NT2/D1 (cell line): Measurements from ENCODE around the gene KCND3.
"Not testable (repeated sequence)": the region's sequence is repeated elsewhere in the genome, so short reads cannot be mapped to it uniquely, and the experiment has no call there.

Experiments
- DNase-seq: peaks from one replicate; pipeline ENCODE4 v3.0.0-alpha.2; 2011; ENCODE audit warnings: low read depth, low spot score
- H3K27me3 ChIP-seq: 2 replicates; pipeline ENCODE4 v1.6.0; 2011; ENCODE audit warnings: mild to moderate bottlenecking; ENCODE audit not compliant: insufficient read length, insufficient read depth
- H3K36me3 ChIP-seq: 2 replicates; pipeline ENCODE4 v1.6.1; 2011; ENCODE audit warnings: mild to moderate bottlenecking, low read length, mixed read lengths; ENCODE audit not compliant: insufficient read depth, insufficient read length
- H3K4me1 ChIP-seq: 2 replicates; pipeline ENCODE4 v1.5.1; 2011; ENCODE audit not compliant: insufficient read depth, insufficient read length
- H3K4me3 ChIP-seq: 2 replicates; pipeline ENCODE4 v1.5.1; 2011; ENCODE audit warnings: low read depth; ENCODE audit not compliant: insufficient read length
- H3K9ac ChIP-seq: 2 replicates; pipeline ENCODE4 v1.6.0; 2011; ENCODE audit warnings: low read depth; ENCODE audit not compliant: insufficient read length
- H3K9me3 ChIP-seq: 2 replicates; pipeline ENCODE4 v1.5.1; 2011; ENCODE audit warnings: mild to moderate bottlenecking, low read length; ENCODE audit not compliant: insufficient read depth
- SUZ12 ChIP-seq: IDR thresholded peaks from 2 replicates; pipeline ENCODE4 v1.6.1; 2011; ENCODE audit not compliant: insufficient read length, insufficient read depth; ENCODE audit errors: extremely low read depth
- YY1 ChIP-seq: IDR thresholded peaks from 2 replicates; pipeline ENCODE4 v1.6.1; 2011; ENCODE audit not compliant: insufficient read length, insufficient read depth
- ZNF274 ChIP-seq: IDR thresholded peaks from 2 replicates; pipeline ENCODE4 v1.6.1; 2011; ENCODE audit warnings: mild to moderate bottlenecking, low read depth, low read length

Gene KCND3

GRCh38 chr1:111746614-111746999 is 242.9 kb downstream of the KCND3 start:
- no peak overlapping the region for H3K4me3 ChIP-seq

GRCh38 chr1:111745675-111746613 is 243.5 kb downstream of the KCND3 start:
- H3K4me3 ChIP-seq: no peak overlapping the region
- no peaks in the 10 kb centered on the region for H3K36me3 ChIP-seq
- TF ChIP-seq YY1 (no peak), ZNF274 (no peak), SUZ12 (no peak)
- peaks cover 18% of the 10 kb centered on the region for H3K4me1 ChIP-seq
- H3K9me3 ChIP-seq: no peaks in the 10 kb centered on the region; the same call in 1 of the 2 replicates
- H3K9ac ChIP-seq: no peak overlapping the region
- no peak for DNase-seq
- peaks cover 28% of the 10 kb centered on the region for H3K27me3 ChIP-seq

More at GRCh38 chr1:111746614-111746999, 242.9 kb downstream of the KCND3 start:
- H3K4me1 ChIP-seq: peaks cover 18% of the 10 kb centered on the region
- TF ChIP-seq ZNF274 (no peak), SUZ12 (no peak), YY1 (no peak)
- H3K9me3 ChIP-seq: no peaks in the 10 kb centered on the region; the same call in 1 of the 2 replicates
- DNase-seq: no peak
- H3K27me3 ChIP-seq: peaks cover 22% of the 10 kb centered on the region
- H3K9ac ChIP-seq: no peak overlapping the region
- H3K36me3 ChIP-seq: no peaks in the 10 kb centered on the region

- Histone ChIP-seq H3K9ac (no peak overlapping the region), H3K4me3 (no peak overlapping the region), H3K27me3 (peaks cover 28% of the 10 kb centered on the region), H3K9me3 (no peaks in the 10 kb centered on the region; the same call in 1 of the 2 replicates), H3K36me3 (no peaks in the 10 kb centered on the region), H3K4me1 (peaks cover 13% of the 10 kb centered on the region)
- DNase-seq: no peak
- TF ChIP-seq YY1 (no peak), SUZ12 (no peak)
Measured at GRCh38 chr1:111743679-111744101, 245.8 kb downstream of the KCND3 start.

- Histone ChIP-seq H3K4me3 (no peak overlapping the region), H3K36me3 (no peaks in the 10 kb centered on the region), H3K9ac (no peak overlapping the region), H3K4me1 (peaks cover 9% of the 10 kb centered on the region), H3K27me3 (peaks cover 30% of the 10 kb centered on the region), H3K9me3 (no peaks in the 10 kb centered on the region; the same call in 1 of the 2 replicates)
- TF ChIP-seq SUZ12 (no peak), ZNF274 (no peak), YY1 (no peak)
- DNase-seq: no peak
Measured at GRCh38 chr1:111742938-111743549, 246.4 kb downstream of the KCND3 start.

DNA sequence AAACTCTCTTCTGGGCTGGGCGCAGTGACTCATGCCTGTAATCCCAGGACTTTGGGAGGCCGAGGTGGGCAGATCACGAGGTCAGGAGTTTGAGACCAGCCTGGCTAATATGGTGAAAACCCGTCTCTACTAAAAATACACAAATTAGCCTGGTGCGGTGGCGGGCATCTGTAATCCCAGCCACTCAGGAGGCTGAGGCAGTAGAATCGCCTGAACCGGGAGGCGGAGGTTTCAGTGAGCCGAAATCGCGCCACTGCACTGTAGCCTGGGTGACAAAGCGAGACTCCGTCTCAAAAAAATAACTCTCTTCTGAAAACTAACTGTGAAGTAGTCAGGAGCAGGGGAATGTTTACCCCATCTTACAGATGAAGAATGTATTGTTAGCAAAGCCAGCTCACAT is 247.2 kb downstream of the KCND3 start:
- H3K4me1 ChIP-seq, H3K9ac ChIP-seq, H3K36me3 ChIP-seq, DNase-seq, H3K9me3 ChIP-seq, H3K4me3 ChIP-seq: not testable (repeated sequence)
- peaks cover 37% of the 10 kb centered on the region for H3K27me3 ChIP-seq

DNA sequence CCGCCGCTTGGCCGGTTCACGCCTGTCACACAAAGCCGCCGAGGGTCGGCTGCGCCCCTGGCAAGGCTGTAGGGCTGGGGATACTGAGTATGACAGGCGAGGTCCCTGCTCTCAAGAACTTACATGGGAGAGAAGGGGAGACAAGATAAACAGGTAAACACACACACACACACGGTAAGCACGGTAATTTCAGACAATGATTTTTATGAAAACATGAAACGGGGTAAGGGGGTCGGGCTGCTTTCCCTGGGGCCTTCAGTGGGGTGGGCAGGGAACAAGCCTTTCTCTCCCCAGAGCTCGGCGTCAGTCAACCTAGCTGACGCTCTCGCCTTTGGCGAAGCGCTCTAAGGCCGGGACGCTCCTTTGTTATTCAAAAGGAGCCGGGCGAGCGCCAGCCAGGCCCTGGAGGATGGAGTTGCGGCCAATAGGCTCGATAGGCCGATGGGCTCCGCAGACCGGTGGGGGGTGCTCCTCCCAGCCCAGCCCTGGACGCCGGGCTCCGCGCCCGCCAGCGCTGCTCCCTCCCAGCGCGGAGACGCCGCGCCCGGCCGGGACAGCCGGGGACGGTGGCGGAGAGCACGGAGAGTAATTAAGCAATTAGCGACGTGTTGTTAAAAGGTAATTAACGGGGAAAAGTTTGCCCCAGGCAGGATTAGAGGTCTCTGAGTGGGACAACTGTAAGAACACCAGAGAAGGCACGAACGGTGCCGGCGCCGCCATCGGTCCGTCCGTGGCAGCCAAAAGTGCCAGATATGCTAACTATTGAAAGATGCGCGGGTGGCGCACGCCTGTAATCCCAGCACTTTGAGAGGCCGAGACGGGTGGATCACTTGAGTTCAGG is 249.3 kb downstream of the KCND3 start:
- H3K36me3 ChIP-seq: no peaks in the 10 kb centered on the region
- H3K27me3 ChIP-seq: peaks cover 38% of the 10 kb centered on the region
- peaks cover 21% of the 10 kb centered on the region for H3K4me1 ChIP-seq
- H3K4me3 ChIP-seq: peak overlapping the region; percentile 64
- TF ChIP-seq ZNF274: no peak
- TF ChIP-seq SUZ12: no peak
- TF ChIP-seq YY1: no peak
- H3K9me3 ChIP-seq: no peaks in the 10 kb centered on the region
- peak; percentile 86 for DNase-seq
- peak overlapping the region; percentile 80 for H3K9ac ChIP-seq
